LHCN-M2 (cell line): ENCODE measurements around the gene HS3ST1. TPM values are rescaled to one million over a fixed set of nuclear protein-coding genes. Genes with fewer than 3 reads are reported as not detected.
A peak's percentile ranks its signal among the peaks of the same experiment; 100 is the strongest.

Experiments
- DNase-seq: peaks from one replicate; pipeline ENCODE4 v3.0.0-alpha.2; 2012; ENCODE audit warnings: low read depth
- total RNA-seq: library from RNA; depleted of rRNA; stranded (reverse); fragments of >200 nt; gene quantifications from 2 replicates; pipeline ENCODE4 v1.2.3, GENCODE V29; 2014

Gene HS3ST1
- total RNA-seq, 1 experiment from 2014 or later = 0.06 TPM

DNA sequence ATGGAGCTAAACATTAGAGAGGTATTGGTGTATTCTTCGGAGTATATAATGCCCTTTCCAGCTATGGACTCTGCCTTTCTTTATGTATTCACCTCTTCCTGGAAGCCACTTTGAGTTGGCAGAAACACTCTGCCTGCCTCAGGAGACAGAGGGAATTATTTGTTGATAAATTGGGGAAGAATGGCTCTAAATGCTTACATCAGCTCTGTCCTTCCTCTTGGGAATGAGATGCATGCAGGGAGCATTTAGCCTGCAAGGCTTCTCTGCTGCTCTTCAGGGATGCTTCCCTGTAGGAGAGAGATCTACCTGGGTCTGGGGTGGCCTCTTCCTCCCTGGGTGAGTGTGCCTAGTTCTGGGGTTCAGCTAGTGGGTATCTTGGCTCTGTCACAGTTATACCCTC lies 6.9 kb upstream of the HS3ST1 start:
- DNase-seq = no peak

DNA sequence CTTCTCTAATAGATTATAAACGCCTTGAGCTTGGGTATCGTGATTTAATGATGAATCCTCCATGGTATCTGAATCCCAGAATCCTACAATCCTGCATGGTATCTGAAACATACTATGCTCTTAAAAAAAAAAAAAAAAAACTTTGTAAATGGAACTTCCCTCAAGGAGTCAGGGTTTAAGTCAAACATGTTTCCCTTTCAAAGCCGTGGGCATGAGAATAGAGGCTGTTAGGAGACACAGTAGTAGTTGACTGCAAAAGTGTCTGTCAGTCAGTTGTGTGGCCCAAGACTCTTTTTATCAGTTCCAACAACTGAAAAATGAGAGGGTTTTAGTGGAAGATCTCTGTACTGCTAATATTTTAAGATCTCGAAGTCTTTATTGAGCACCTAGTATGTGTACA lies 2.4 kb upstream of the HS3ST1 start:
- no peak for DNase-seq

DNA sequence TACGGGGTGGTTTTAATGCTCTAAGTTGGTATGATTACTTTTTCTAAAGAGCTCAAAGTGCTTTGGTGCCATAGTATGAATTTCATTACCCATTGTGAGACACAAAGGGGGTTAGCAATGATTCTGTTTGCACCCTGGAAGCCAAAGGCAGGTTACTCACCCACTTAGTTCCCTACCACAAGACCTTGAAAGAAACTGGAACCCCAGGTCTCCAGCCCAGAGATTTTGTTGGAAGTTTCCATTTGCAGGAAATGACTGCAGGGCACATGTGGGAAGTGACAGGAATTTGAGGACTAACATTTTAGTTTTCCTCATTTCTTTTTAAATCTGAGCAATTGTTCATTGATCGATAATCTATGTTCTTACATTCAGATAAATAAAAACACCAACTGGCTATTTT lies 1.8 kb upstream of the HS3ST1 start:
- no peak for DNase-seq

DNA sequence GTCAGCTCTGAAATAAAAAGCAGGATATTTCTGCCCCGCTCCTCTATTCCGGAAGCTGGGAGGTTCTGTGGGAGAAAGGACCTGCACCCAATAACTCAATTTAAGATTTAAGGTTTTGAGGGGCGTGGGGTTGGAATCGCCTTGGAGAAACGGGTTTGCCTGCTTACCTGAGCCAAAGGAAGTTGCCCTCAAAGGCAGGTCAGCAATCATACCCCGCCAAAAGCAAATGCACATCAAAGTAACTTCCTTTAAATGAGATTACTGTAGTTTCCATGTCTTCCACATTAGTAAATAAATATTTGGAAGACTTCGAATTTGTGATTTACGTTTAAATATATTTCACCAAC lies 978 bp upstream of the HS3ST1 start:
- no peak for DNase-seq

GRCh38 chr4:11428899-11429698 lies 405 bp upstream of the HS3ST1 start:
- peak; percentile 66 for DNase-seq

- no peak for DNase-seq
These were observed 1.3 kb downstream of the HS3ST1 start for GRCh38 chr4:11427121-11427996.

- DNase-seq = no peak
These were observed 2.0 kb downstream of the HS3ST1 start for GRCh38 chr4:11426731-11427120.

DNA sequence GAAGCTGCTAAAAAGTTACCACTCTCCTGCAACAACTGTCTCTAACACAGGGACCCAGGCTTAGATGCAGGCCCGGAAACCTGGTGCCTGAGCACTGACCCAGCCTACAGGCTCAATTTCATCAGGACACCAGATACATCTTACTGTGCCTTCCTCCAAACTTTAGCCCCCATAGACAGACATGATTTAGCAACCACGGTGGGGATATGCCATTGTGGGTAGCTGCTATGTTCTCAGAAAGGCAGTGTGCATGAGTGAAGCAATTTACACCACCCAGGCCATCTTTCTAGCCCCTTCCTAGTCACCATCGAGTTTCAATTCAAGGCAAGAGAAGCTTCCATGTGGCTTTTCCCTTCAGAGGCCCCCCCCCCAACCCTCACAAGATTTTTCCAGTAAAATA lies 2.7 kb downstream of the HS3ST1 start:
- no peak for DNase-seq

DNA sequence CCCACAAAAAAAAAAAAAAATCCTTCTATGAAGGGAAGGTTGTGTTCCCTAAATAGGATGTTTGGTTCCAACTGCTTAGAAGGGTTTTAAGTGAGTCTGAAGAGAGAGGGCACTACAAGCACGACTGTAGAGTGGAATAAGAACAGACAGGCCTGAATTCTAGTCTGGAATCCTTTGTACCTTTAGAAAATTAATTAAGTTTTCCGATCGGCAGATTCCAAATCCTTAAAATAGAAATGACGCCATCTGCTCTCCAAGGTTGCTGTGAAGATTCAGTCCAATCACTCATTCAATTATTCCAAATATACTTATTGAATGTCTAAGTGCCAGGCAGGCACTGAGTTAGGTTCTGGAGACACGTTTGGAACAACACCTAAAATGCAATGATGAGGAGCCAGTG lies 3.8 kb downstream of the HS3ST1 start:
- DNase-seq = no peak

GRCh38 chr4:11424000-11424399 lies 4.7 kb downstream of the HS3ST1 start:
- DNase-seq = no peak

DNA sequence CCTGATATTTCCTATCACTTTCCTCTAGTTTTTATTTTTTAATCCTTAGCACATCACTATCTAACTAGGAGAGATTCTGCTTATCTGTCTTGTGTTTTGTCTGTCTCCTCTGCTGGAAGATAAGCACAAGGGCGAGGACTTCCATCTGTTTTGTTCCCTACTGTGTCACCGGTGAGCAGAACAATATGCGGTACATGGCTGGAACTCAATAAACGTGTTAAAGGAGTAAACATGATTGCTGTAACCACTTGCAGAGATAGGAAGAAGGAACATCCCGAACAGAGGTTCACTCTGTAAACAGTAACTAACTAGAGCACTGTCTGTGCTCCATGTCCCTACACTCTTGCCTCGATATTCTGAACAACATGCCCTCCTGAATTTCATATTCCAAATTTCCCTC lies 5.2 kb downstream of the HS3ST1 start:
- DNase-seq = no peak

- DNase-seq = no peak
These were observed 7.6 kb downstream of the HS3ST1 start for GRCh38 chr4:11421116-11421515.

DNA sequence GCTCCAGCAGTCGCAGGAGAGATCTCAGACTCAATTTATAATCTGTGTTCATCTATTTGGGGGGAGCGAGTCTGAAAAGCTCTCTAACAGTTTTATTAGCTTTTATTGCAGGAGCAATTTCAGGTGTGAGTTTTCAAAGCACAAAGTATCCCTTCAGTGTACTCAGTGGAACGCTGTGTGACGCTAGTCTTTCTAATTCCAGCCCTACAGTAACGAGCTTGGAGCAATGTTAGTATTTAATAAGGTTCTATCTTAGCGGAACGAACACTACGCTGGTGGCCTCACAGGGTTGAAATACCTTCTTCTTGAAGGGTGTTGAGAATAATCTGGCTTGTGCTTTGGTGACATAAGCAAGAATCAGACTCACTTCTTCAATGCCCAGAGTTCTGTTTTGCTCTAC lies 8.4 kb downstream of the HS3ST1 start:
- DNase-seq = no peak

- DNase-seq = peak; percentile 30
These were observed 10.1 kb downstream of the HS3ST1 start for GRCh38 chr4:11418610-11419009.

DNA sequence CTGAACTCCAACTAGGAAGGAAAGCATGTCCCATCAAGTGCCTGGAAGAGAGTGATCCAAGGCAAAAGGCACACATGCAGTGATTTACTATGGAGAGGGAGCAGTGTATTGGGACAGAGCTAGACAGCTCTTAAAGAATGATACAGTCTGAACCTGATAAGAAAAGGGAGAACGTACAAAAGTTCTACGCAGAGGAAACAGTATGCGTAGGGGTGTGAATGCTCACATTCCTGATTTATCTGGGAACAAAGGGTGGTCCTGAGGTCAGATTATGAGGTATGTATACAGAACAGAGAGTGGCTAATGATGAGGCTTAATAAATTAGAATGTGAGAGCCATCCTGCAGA lies 12.0 kb downstream of the HS3ST1 start:
- DNase-seq = no peak

GRCh38 chr4:11416071-11416766 lies 12.5 kb downstream of the HS3ST1 start:
- no peak for DNase-seq

- no peak for DNase-seq
These were observed 13.2 kb downstream of the HS3ST1 start for GRCh38 chr4:11415409-11416070.

- DNase-seq = no peak
These were observed 16.5 kb downstream of the HS3ST1 start for GRCh38 chr4:11412211-11412610.

GRCh38 chr4:11409632-11410031 lies 19.1 kb downstream of the HS3ST1 start:
- no peak for DNase-seq

DNA sequence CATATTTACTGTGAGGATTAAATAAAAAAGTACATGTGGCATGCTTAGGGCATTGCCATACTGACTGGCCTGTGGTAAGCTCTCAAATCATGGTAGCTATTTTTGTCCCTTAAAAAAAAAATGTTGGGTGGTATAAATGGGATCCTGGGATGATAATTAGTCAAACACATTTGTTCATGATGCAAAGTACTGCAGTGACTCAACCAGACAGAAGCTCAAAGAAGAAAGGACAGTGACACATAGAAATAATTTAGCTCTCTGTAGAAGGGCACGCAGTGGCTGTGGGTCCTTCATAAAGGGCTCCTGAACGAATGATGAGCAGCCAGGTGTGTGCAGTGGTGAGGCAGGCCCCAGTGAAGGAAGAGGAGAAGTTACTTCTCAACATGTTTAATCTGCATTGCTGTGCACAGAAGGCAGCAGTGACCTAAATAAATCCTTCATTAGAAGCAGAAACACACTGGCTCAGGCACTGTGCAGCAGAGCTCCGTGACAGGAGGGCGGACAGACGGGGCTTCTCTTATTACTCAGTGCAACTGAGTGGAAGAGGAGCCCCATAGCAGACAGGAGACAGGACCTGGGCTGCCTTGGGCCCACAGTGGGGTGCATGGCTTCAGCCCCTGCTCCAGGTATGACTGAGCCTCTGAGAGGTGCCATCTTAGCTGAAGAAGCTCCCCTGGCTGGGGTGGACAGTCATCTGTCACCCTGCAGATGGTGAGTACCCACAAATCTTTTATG lies 20.3 kb downstream of the HS3ST1 start:
- DNase-seq = peak; percentile 10

- DNase-seq = no peak
These were observed 21.1 kb downstream of the HS3ST1 start for GRCh38 chr4:11407551-11407950.
